Naive thymus-derived CD4-positive, alpha-beta T cell (primary cell): Measurements from ENCODE around the gene DUSP6. TPM values are rescaled to one million over a fixed set of nuclear protein-coding genes. Genes with fewer than 3 reads are reported as not detected.

Source experiments
- ATAC-seq: fragments of 150-1000 bp; cut with Tn5 transposase; 2 replicates; pipeline ENCODE4 v1.10.0; 2021; ENCODE audit warnings: mild to moderate bottlenecking, moderate library complexity
- CTCF ChIA-PET: fragments of 350-600 bp; sonication (Branson Sonifier 250); formaldehyde crosslinking; loops from one replicate; lab custom pipeline; 2021; ENCODE audit warnings: antibody characterized with exemption; lab: Charles Lee
- POLR2A ChIA-PET: fragments of 350-600 bp; sonication (Branson Sonifier 250); formaldehyde crosslinking; loops from one replicate; lab custom pipeline; 2021; ENCODE audit warnings: antibody characterized with exemption, inconsistent platforms; lab: Charles Lee
- DNase-seq, 9 donors: peaks; one replicate each; pipeline versions ENCODE4 v3.0.0 to v3.0.0-alpha.2; 2020 to 2022; ENCODE audit warnings: mixed read lengths in 1 of 9
- H3K27ac ChIP-seq: one replicate; pipeline ENCODE4 v1.7.0; 2013; ENCODE audit warnings: mild to moderate bottlenecking, low read depth, low read length, moderate library complexity
- H3K27me3 ChIP-seq, 2 donors: one replicate each; pipeline ENCODE4 v1.7.0; 2013; ENCODE audit warnings: low read length in 2 of 2, mild to moderate bottlenecking in 2 of 2, moderate library complexity in 2 of 2; ENCODE audit not compliant: control insufficient read depth in 2 of 2, insufficient read depth in 2 of 2
- H3K36me3 ChIP-seq, 3 experiments: 1 replicate in 2 of 3; 2 replicates in 1 of 3; pipeline ENCODE4 v1.7.0; 2013; ENCODE audit warnings: low read length in 3 of 3, mild to moderate bottlenecking in 3 of 3, moderate library complexity in 1 of 3; ENCODE audit not compliant: insufficient read depth in 3 of 3, control insufficient read depth in 2 of 3
- H3K4me1 ChIP-seq, 2 donors: one replicate each; pipeline ENCODE4 v1.7.0; 2013; ENCODE audit warnings: low read length in 2 of 2, mild to moderate bottlenecking in 2 of 2, moderate library complexity in 1 of 2; ENCODE audit not compliant: control insufficient read depth in 2 of 2, insufficient read depth in 2 of 2
- H3K4me3 ChIP-seq: 2 replicates; pipeline ENCODE4 v1.7.0; 2013; ENCODE audit warnings: mild to moderate bottlenecking, low read length
- H3K9me3 ChIP-seq, 3 experiments: 1 replicate in 2 of 3; 2 replicates in 1 of 3; pipeline ENCODE4 v1.7.0; 2013; ENCODE audit warnings: low read length in 3 of 3; ENCODE audit not compliant: control insufficient read depth in 2 of 3
- H3K27ac Mint-ChIP-seq, 9 donors: one replicate each; pipeline ENCODE4 v1.8.0; 2020 to 2022; ENCODE audit warnings: mixed read lengths in 9 of 9, mild to moderate bottlenecking in 8 of 9, moderate library complexity in 5 of 9, inconsistent platforms in 2 of 9
- H3K27me3 Mint-ChIP-seq, 5 donors: one replicate each; pipeline ENCODE4 v1.8.0; 2021 to 2022; ENCODE audit warnings: mixed read lengths in 5 of 5, mild to moderate bottlenecking in 1 of 5
- H3K36me3 Mint-ChIP-seq, 5 donors: one replicate each; pipeline ENCODE4 v1.8.0; 2020 to 2022; ENCODE audit warnings: mixed read lengths in 5 of 5, mild to moderate bottlenecking in 3 of 5, inconsistent platforms in 1 of 5
- H3K4me1 Mint-ChIP-seq, 7 donors: one replicate each; pipeline ENCODE4 v1.8.0; 2020 to 2022; ENCODE audit warnings: mixed read lengths in 7 of 7, mild to moderate bottlenecking in 3 of 7, inconsistent platforms in 1 of 7
- H3K4me3 Mint-ChIP-seq, 10 donors: one replicate each; pipeline ENCODE4 v1.8.0; 2020 to 2022; ENCODE audit warnings: mild to moderate bottlenecking in 10 of 10, mixed read lengths in 10 of 10, moderate library complexity in 6 of 10, inconsistent platforms in 2 of 10
- H3K9me3 Mint-ChIP-seq, 11 donors: one replicate each; pipeline ENCODE4 v1.8.0; 2020 to 2022; ENCODE audit warnings: mixed read lengths in 11 of 11, mild to moderate bottlenecking in 4 of 11, inconsistent platforms in 1 of 11, moderate library complexity in 1 of 11
- intact Hi-C, 2 donors: fragments of 100-400 bp; cut with micrococcal nuclease; formaldehyde crosslinking; loops; one replicate each; pipeline ENCODE4 v1.15.1; 2023
- polyA plus RNA-seq, 2 donors: library from polyadenylated mRNA; unstranded; fragments of 300-500 nt; fragmentation: Illumina TruSeq; gene quantifications; one replicate each; pipeline ENCODE4 v1.2.3, GENCODE V29; 2021
- total RNA-seq, 6 experiments: library from RNA in 5 of 6; stranded (reverse) in 5 of 6; gene quantifications; 1 replicate in 5 of 6; 2 replicates in 1 of 6; pipeline ENCODE4 v1.2.3 and lab custom pipeline; 2021 to 2026

Gene DUSP6
- total and polyA plus RNA-seq, 7 experiments from 2014 or later: 0.45 to 225 (median 2.8) TPM

- DNase-seq (no peak), ATAC-seq (no peak)
- Mint-ChIP-seq H3K36me3 (peaks cover 0 to 11% (median 0%) of the 10 kb centered on the region in 5 donors), H3K4me1 (peaks cover 11 to 49% (median 17%) of the 10 kb centered on the region in 7 donors), H3K4me3 (no peak overlapping the region), H3K27me3 (no peaks in the 10 kb centered on the region), H3K27ac (no peak overlapping the region), H3K9me3 (peaks cover 0 to 3% (median 0%) of the 10 kb centered on the region in 11 donors)
- ChIA-PET CTCF (no interaction called here), POLR2A (no interaction called here)
- intact Hi-C loops: no loop called here
- Histone ChIP-seq H3K27me3 (no peaks in the 10 kb centered on the region), H3K36me3 (no peaks in the 10 kb centered on the region), H3K27ac (no peak overlapping the region), H3K9me3 (no peaks in the 10 kb centered on the region), H3K4me1 (no peaks in the 10 kb centered on the region), H3K4me3 (no peak overlapping the region)
These were observed 42.5 kb downstream of the DUSP6 start for GRCh38 chr12:89309815-89310214.

DNA sequence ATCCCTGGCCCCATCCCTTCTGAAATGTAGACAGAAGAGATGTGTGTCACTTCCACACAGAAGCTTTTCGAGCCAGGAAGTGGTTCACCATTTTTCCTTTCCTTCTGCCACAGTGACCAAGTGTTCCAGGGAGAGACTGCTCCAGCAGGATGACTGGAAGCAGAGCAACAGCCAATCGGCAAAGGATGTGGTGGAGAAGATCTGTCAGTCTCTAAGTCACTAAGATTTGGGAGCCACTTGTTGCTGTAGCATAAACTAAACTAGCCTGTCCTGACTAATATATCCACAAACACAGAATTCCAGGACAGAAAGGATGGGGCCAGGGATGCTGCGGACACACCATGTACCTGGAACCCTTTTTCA is 42.9 kb downstream of the DUSP6 start:
- intact Hi-C loops: no loop called here
- Histone ChIP-seq H3K9me3 (no peaks in the 10 kb centered on the region), H3K27me3 (no peaks in the 10 kb centered on the region), H3K27ac (no peak overlapping the region), H3K4me3 (no peak overlapping the region), H3K36me3 (no peaks in the 10 kb centered on the region), H3K4me1 (no peaks in the 10 kb centered on the region)
- ChIA-PET CTCF (no interaction called here), POLR2A (no interaction called here)
- Mint-ChIP-seq H3K4me3 (no peak overlapping the region), H3K9me3 (peaks cover 0 to 3% (median 0%) of the 10 kb centered on the region in 11 donors), H3K36me3 (peaks cover 0 to 11% (median 0%) of the 10 kb centered on the region in 5 donors), H3K27me3 (no peaks in the 10 kb centered on the region), H3K27ac (peak overlapping the region in 1 of 9 donors; percentile 22), H3K4me1 (peaks cover 11 to 46% (median 17%) of the 10 kb centered on the region in 7 donors)
- ATAC-seq: no peak
- DNase-seq: no peak

DNA sequence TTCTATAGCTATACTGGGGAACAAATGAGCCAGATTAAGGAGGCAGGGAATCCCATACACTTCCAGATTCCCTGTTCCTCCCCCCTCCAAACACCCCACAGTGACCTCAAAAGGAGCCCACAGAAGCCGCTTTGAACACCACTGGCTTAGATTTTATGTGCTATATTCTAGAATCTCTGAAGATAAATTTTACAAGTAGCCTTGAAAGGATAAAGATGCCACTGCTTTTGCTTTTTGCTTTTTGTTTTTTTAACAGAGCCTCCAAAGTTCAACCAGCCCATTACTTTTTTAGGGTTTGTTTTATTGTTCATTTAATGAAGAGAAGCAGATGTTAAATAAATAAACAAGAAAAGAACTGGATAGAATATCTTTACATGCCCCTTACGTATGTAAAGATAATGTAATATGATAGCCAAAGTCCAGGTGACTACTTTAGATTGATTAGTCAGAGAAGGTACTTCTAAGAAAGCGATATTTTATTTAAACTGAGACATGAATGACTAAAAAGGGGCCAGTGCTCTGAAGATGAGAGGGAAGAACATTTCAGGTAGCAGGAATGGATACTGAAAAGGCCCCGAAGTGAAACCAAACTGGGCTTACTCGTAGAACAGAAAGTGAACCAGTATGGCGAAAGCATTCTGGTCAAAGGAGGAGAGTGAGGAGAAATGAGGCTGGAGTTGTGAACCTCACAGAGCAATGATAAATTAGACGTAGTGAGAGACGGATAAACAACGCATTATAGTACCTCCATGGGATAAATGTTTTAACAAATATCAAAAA is 44.6 kb downstream of the DUSP6 start:
- no peak overlapping the region for H3K4me3 ChIP-seq
- intact Hi-C loops: no loop called here
- no peaks in the 10 kb centered on the region for H3K9me3 ChIP-seq
- Mint-ChIP-seq H3K4me3 (peak overlapping the region in 1 of 10 donors; percentile 13), H3K27ac (no peak overlapping the region), H3K9me3 (peaks cover 0 to 3% (median 0%) of the 10 kb centered on the region in 11 donors), H3K36me3 (peaks cover 0 to 11% (median 0%) of the 10 kb centered on the region in 5 donors), H3K27me3 (no peaks in the 10 kb centered on the region), H3K4me1 (peaks cover 11 to 43% (median 17%) of the 10 kb centered on the region in 7 donors)
- CTCF ChIA-PET: no interaction called here
- no peaks in the 10 kb centered on the region for H3K27me3 ChIP-seq
- no peaks in the 10 kb centered on the region for H3K4me1 ChIP-seq
- ATAC-seq: no peak
- no peak for DNase-seq
- H3K36me3 ChIP-seq: no peaks in the 10 kb centered on the region
- no peak overlapping the region for H3K27ac ChIP-seq
- POLR2A ChIA-PET: no interaction called here

DNA sequence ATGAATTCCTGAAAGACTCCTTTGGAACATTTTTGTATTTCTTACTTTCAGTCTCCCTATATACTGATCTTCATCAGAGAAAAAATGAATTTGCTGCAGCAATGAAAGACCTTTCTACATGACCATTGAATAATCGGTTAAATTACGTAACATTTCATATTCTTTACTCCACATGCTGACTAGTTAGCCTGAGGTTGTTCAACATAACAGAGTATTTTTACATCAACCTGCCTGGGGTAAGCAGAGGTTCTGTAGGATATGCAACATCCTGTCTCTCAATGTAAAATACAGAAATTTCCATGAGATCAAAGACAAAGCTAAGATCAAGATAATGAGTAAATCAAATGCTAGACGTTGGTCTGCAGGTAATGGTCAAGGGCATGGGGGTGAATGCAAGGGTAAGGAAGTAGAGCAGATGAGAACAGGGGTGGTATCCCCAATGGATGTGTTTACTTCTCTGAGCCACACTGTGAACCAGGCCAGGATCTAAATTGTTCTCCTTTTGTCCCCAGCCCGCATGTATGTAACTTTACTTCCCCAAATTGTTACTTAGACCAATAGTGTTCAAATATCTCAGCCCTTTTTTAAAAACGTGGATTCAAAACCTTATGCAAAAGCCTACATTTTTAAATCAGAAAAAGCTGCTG is 45.4 kb downstream of the DUSP6 start:
- Mint-ChIP-seq H3K4me1 (peaks cover 11 to 43% (median 17%) of the 10 kb centered on the region in 7 donors), H3K27ac (peak overlapping the region in 1 of 9 donors; percentile 10), H3K9me3 (peaks cover 0 to 3% (median 0%) of the 10 kb centered on the region in 11 donors), H3K27me3 (no peaks in the 10 kb centered on the region), H3K4me3 (peak overlapping the region in 1 of 10 donors; percentile 37), H3K36me3 (peaks cover 0 to 11% (median 0%) of the 10 kb centered on the region in 5 donors)
- ChIA-PET CTCF (interaction anchor here (0.6 kb wide), 1 partner anchor 612 kb away, joined by 3 read pairs; no protein-coding TSS in a partner anchor), POLR2A (no interaction called here)
- intact Hi-C loops: no loop called here
- no peaks in the 10 kb centered on the region for H3K4me1 ChIP-seq
- H3K27me3 ChIP-seq: no peaks in the 10 kb centered on the region
- DNase-seq (peak in 3 of 9 donors; percentile 1 to 12 (median 4)), ATAC-seq (peak; percentile 49)
- no peaks in the 10 kb centered on the region for H3K36me3 ChIP-seq
- no peaks in the 10 kb centered on the region for H3K9me3 ChIP-seq
- no peak overlapping the region for H3K27ac ChIP-seq
- H3K4me3 ChIP-seq: no peak overlapping the region

DNA sequence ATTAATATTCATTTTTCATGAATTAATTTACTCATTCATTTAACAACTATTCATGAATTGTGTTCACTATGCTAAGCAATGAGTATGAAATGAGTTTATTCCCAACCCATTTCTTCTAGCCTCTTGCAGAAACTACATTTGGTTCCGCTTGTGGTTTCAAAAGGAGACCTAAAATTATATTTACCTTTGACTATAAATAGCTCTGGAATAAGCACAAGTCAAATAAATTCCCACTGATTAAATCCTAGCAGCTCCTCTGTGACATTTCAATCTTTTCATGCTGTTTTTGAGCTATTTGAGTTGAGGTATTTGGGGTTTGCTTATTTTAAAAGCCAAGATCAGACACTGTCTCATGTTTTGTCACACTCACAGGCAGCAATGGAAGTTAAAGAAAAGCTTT is 46.9 kb downstream of the DUSP6 start:
- DNase-seq (no peak), ATAC-seq (no peak)
- Mint-ChIP-seq H3K27me3 (no peaks in the 10 kb centered on the region), H3K4me3 (no peak overlapping the region), H3K36me3 (peaks cover 0 to 11% (median 0%) of the 10 kb centered on the region in 5 donors), H3K9me3 (peaks cover 0 to 3% (median 0%) of the 10 kb centered on the region in 11 donors), H3K27ac (no peak overlapping the region), H3K4me1 (peaks cover 11 to 43% (median 17%) of the 10 kb centered on the region in 7 donors)
- no peaks in the 10 kb centered on the region for H3K9me3 ChIP-seq
- POLR2A ChIA-PET: no interaction called here
- no peak overlapping the region for H3K4me3 ChIP-seq
- CTCF ChIA-PET: no interaction called here
- intact Hi-C loops: no loop called here
- H3K36me3 ChIP-seq: no peaks in the 10 kb centered on the region
- H3K27me3 ChIP-seq: no peaks in the 10 kb centered on the region
- no peak overlapping the region for H3K27ac ChIP-seq
- no peaks in the 10 kb centered on the region for H3K4me1 ChIP-seq

DNA sequence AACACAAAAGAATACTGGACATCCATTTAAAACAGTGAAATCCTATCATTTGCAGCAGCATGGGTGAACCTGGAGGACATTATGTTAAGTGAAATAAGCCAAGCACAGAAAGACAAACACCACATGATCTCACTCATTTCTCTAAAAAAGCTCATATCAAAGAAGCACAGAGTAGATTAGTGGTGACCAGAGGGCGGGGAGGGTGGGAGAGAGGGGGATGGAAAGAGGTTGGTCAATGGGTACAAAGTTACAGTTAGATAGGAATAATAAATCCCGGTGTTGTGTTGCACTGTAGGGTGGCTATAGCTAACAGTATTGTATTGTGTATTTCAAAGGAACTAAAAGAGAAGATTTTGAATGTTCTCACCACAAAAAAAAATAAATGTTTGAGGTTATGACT is 52.4 kb downstream of the DUSP6 start:
- no peaks in the 10 kb centered on the region for H3K4me1 ChIP-seq
- no peak overlapping the region for H3K27ac ChIP-seq
- Mint-ChIP-seq H3K4me3 (no peak overlapping the region), H3K27ac (no peak overlapping the region), H3K9me3 (peaks cover 0 to 15% (median 0%) of the 10 kb centered on the region in 11 donors), H3K4me1 (peaks cover 0 to 6% (median 0%) of the 10 kb centered on the region in 7 donors), H3K36me3 (peaks cover 0 to 10% (median 0%) of the 10 kb centered on the region in 5 donors), H3K27me3 (peaks cover 0 to 7% (median 0%) of the 10 kb centered on the region in 5 donors)
- ATAC-seq (no peak), DNase-seq (no peak)
- ChIA-PET POLR2A (no interaction called here), CTCF (no interaction called here)
- no peaks in the 10 kb centered on the region for H3K36me3 ChIP-seq
- H3K4me3 ChIP-seq: no peak overlapping the region
- H3K9me3 ChIP-seq: no peaks in the 10 kb centered on the region
- no peaks in the 10 kb centered on the region for H3K27me3 ChIP-seq
- intact Hi-C loops: no loop called here
